ENCODE results near the gene SIGLECL1.

The SIGLECL1 gene

GRCh38 chr19:51253088-51253806 is 2.4 kb downstream of the SIGLECL1 start:
- DNase-seq: no peak

GRCh38 chr19:51256155-51256625 is 5.3 kb downstream of the SIGLECL1 start:
- no peak for DNase-seq

- no peak for DNase-seq
These were observed 6.6 kb downstream of the SIGLECL1 start for GRCh38 chr19:51257471-51257870.

- DNase-seq: no peak
These were observed 7.6 kb downstream of the SIGLECL1 start for GRCh38 chr19:51258165-51259160.

- DNase-seq: peak; percentile 51
These were observed 8.7 kb downstream of the SIGLECL1 start for GRCh38 chr19:51259348-51260245.

- no peak for DNase-seq
These were observed 12.9 kb downstream of the SIGLECL1 start for GRCh38 chr19:51263808-51264207.

GRCh38 chr19:51271067-51271466 is 20.2 kb downstream of the SIGLECL1 start:
- DNase-seq: no peak

- DNase-seq: no peak
These were observed 21.4 kb downstream of the SIGLECL1 start for GRCh38 chr19:51272183-51272810.

- DNase-seq: no peak
These were observed 23.3 kb downstream of the SIGLECL1 start for GRCh38 chr19:51274049-51274770.

- DNase-seq: no peak
These were observed 26.2 kb downstream of the SIGLECL1 start for GRCh38 chr19:51277112-51277511.

- DNase-seq: no peak
These were observed 31.5 kb downstream of the SIGLECL1 start for GRCh38 chr19:51282335-51282734.

GRCh38 chr19:51285682-51286081 is 34.8 kb downstream of the SIGLECL1 start:
- DNase-seq: no peak

- no peak for DNase-seq
These were observed 38.8 kb downstream of the SIGLECL1 start for GRCh38 chr19:51289635-51290034.

GRCh38 chr19:51292971-51293370 is 42.1 kb downstream of the SIGLECL1 start:
- no peak for DNase-seq

- DNase-seq: no peak
These were observed 42.8 kb downstream of the SIGLECL1 start for GRCh38 chr19:51293571-51294210.

- peak; percentile 13 for DNase-seq
These were observed 43.5 kb downstream of the SIGLECL1 start for GRCh38 chr19:51294211-51294976.

- no peak for DNase-seq
These were observed 44.1 kb downstream of the SIGLECL1 start for GRCh38 chr19:51294977-51295375.

GRCh38 chr19:51295382-51296126 is 44.7 kb downstream of the SIGLECL1 start:
- no peak for DNase-seq

- peak; percentile 32 for DNase-seq
These were observed 45.6 kb downstream of the SIGLECL1 start for GRCh38 chr19:51296336-51297093.

All from NCI-H82 (cell line).